Stimulated activated CD8-positive, alpha-beta memory T cell treated with anti-CD3 and anti-CD28 coated beads, Interleukin-4, amount 100 ng/mL, for 1 hour (primary cell): ENCODE data around the gene CACNA2D1.
"Not testable (repeated sequence)": the region's sequence is repeated elsewhere in the genome, so short reads cannot be mapped to it uniquely, and the experiment has no call there.

Experiments used
- DNase-seq, 2 donors: peaks; one replicate each; pipeline ENCODE4 v3.0.0-alpha.2; 2020; ENCODE audit warnings: low read depth in 2 of 2, low spot score in 1 of 2

The CACNA2D1 gene

GRCh38 chr7:82434275-82435022 lies 9.1 kb downstream of the CACNA2D1 start:
- DNase-seq: no peak

- DNase-seq: no peak
Observed at GRCh38 chr7:82433507-82433906, 10.1 kb downstream of the CACNA2D1 start.

- not testable (repeated sequence) for DNase-seq
Observed at GRCh38 chr7:82432743-82433142, 10.8 kb downstream of the CACNA2D1 start.

- DNase-seq: no peak
Observed at GRCh38 chr7:82430500-82431465, 12.8 kb downstream of the CACNA2D1 start.

- DNase-seq: no peak
Observed at GRCh38 chr7:82429408-82429807, 14.2 kb downstream of the CACNA2D1 start.

- DNase-seq: no peak
Observed at GRCh38 chr7:82428186-82428961, 15.2 kb downstream of the CACNA2D1 start.

GRCh38 chr7:82423446-82423845 lies 20.1 kb downstream of the CACNA2D1 start:
- DNase-seq: no peak

- no peak for DNase-seq
Observed at GRCh38 chr7:82419200-82419599, 24.4 kb downstream of the CACNA2D1 start.

- DNase-seq: no peak
Observed at GRCh38 chr7:82417898-82418297, 25.7 kb downstream of the CACNA2D1 start.

- DNase-seq: no peak
Observed at GRCh38 chr7:82416402-82416801, 27.2 kb downstream of the CACNA2D1 start.

- no peak for DNase-seq
Observed at GRCh38 chr7:82414389-82414788, 29.2 kb downstream of the CACNA2D1 start.

GRCh38 chr7:82413237-82413636 lies 30.3 kb downstream of the CACNA2D1 start:
- no peak for DNase-seq

GRCh38 chr7:82411732-82412131 lies 31.8 kb downstream of the CACNA2D1 start:
- no peak for DNase-seq

GRCh38 chr7:82410461-82410860 lies 33.1 kb downstream of the CACNA2D1 start:
- no peak for DNase-seq

- no peak for DNase-seq
Observed at GRCh38 chr7:82406937-82407336, 36.6 kb downstream of the CACNA2D1 start.

GRCh38 chr7:82405301-82405700 lies 38.3 kb downstream of the CACNA2D1 start:
- no peak for DNase-seq

GRCh38 chr7:82404652-82405051 lies 38.9 kb downstream of the CACNA2D1 start:
- DNase-seq: no peak

GRCh38 chr7:82404094-82404493 lies 39.5 kb downstream of the CACNA2D1 start:
- DNase-seq: no peak

GRCh38 chr7:82397879-82398524 lies 45.6 kb downstream of the CACNA2D1 start:
- no peak for DNase-seq

- no peak for DNase-seq
Observed at GRCh38 chr7:82396343-82396742, 47.2 kb downstream of the CACNA2D1 start.

- no peak for DNase-seq
Observed at GRCh38 chr7:82395147-82395546, 48.4 kb downstream of the CACNA2D1 start.
